Muscle of leg (tissue), 11 donors: ENCODE data around the gene INPP5F. TPM values are rescaled to one million over a fixed set of nuclear protein-coding genes. Genes with fewer than 3 reads are reported as not detected.

Experiments used
- DNase-seq: peaks from one replicate; pipeline ENCODE4 v3.0.0; 2013
- H3K27ac ChIP-seq: one replicate; pipeline ENCODE4 v1.5.1; 2013; ENCODE audit warnings: mild to moderate bottlenecking, low read length, control low read depth
- H3K27me3 ChIP-seq: one replicate; pipeline ENCODE4 v1.6.1; 2013; ENCODE audit warnings: low read length; ENCODE audit not compliant: control insufficient read depth, insufficient read depth
- H3K36me3 ChIP-seq: one replicate; pipeline ENCODE4 v1.6.1; 2013; ENCODE audit warnings: low read length; ENCODE audit not compliant: control insufficient read depth, insufficient read depth
- H3K4me1 ChIP-seq: one replicate; pipeline ENCODE4 v1.6.1; 2013; ENCODE audit warnings: low read length; ENCODE audit not compliant: control insufficient read depth, insufficient read depth
- H3K4me3 ChIP-seq: one replicate; pipeline ENCODE4 v1.5.1; 2013; ENCODE audit warnings: low read length, control low read depth
- H3K9me3 ChIP-seq: replicated peaks from 2 replicates; pipeline ENCODE4 v1.6.1; 2013; ENCODE audit warnings: low read depth, low read length; ENCODE audit not compliant: control insufficient read depth
- WGBS: methylation state at CpG from one replicate; pipeline ENCODE4 v1.1.5; 2013; ENCODE audit warnings: missing lambda C conversion rate; ENCODE audit not compliant: insufficient coverage; 5-methylcytosine and 5-hydroxymethylcytosine counted together
- polyA plus RNA-seq, 8 donors: library from polyadenylated mRNA; unstranded; fragments of 120-200 nt; gene quantifications; one replicate each; pipeline versions ENCODE4 v1.2.1 to v1.2.3, GENCODE V29; 2013; ENCODE audit warnings: inconsistent platforms in 1 of 8, low replicate concordance in 1 of 8; ENCODE audit not compliant: insufficient read length in 8 of 8, insufficient read depth in 1 of 8
- total RNA-seq: library from RNA; stranded (reverse); fragments of 120-200 nt; gene quantifications from one replicate; pipeline ENCODE4 v1.2.4, GENCODE V29; 2013

INPP5F gene
- total and polyA plus RNA-seq, 9 donors, result 13.6 to 24.9 (median 17.4) TPM

DNA sequence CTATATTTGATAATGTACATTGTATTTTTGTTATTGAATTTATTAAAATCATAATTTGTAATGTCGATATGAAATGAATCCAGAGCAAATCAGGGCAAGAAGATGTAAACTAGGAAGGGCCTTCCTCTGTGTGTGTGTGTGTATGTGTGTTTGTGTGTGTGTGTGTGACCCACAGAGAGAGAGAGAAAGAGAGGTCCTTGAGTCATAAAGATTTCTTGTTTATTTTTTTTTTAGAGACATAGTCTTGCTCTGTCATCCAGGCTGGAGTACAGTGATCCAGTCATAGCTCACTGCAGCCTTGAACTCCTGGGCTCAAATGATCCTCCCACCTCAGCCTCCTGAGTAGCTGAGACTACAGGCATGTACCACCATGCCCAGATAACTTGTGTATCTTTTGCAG is 50.7 kb downstream of the INPP5F start:
- H3K27me3 ChIP-seq, result no peaks in the 10 kb centered on the region
- H3K27ac ChIP-seq, result no peak overlapping the region
- no peak for DNase-seq
- H3K9me3 ChIP-seq, result no peaks in the 10 kb centered on the region
- 100% methylated on average over 1 of the region's 1 CpG for WGBS
- no peak overlapping the region for H3K4me3 ChIP-seq
- no peaks in the 10 kb centered on the region for H3K4me1 ChIP-seq
- H3K36me3 ChIP-seq, result no peaks in the 10 kb centered on the region

- Histone ChIP-seq H3K4me1 (no peaks in the 10 kb centered on the region), H3K9me3 (no peaks in the 10 kb centered on the region), H3K4me3 (no peak overlapping the region), H3K27ac (no peak overlapping the region), H3K36me3 (no peaks in the 10 kb centered on the region), H3K27me3 (no peaks in the 10 kb centered on the region)
- no peak for DNase-seq
- WGBS, result no CpG with 5 or more reads among the region's 3 CpGs
Observed at GRCh38 chr10:119777686-119778085, 51.8 kb downstream of the INPP5F start.

- Histone ChIP-seq H3K4me3 (no peak overlapping the region), H3K4me1 (no peaks in the 10 kb centered on the region)
- WGBS, result 100% methylated on average over 1 of the region's 7 CpGs
Observed at GRCh38 chr10:119778776-119779445, 53.1 kb downstream of the INPP5F start.

GRCh38 chr10:119780879-119781480 is 55.1 kb downstream of the INPP5F start:
- Histone ChIP-seq H3K36me3 (no peaks in the 10 kb centered on the region), H3K27me3 (no peaks in the 10 kb centered on the region), H3K9me3 (no peaks in the 10 kb centered on the region), H3K4me1 (no peaks in the 10 kb centered on the region), H3K4me3 (no peak overlapping the region), H3K27ac (no peak overlapping the region)
- DNase-seq, result no peak
- 67% methylated on average over 2 of the region's 5 CpGs for WGBS

More at GRCh38 chr10:119778776-119779445, 53.1 kb downstream of the INPP5F start:
- no peaks in the 10 kb centered on the region for H3K36me3 ChIP-seq
- no peaks in the 10 kb centered on the region for H3K9me3 ChIP-seq
- H3K27ac ChIP-seq, result no peak overlapping the region
- no peak for DNase-seq
- H3K27me3 ChIP-seq, result no peaks in the 10 kb centered on the region

GRCh38 chr10:119781498-119781897 is 55.6 kb downstream of the INPP5F start:
- H3K4me3 ChIP-seq, result no peak overlapping the region
- H3K9me3 ChIP-seq, result no peaks in the 10 kb centered on the region
- no peak overlapping the region for H3K27ac ChIP-seq
- no peaks in the 10 kb centered on the region for H3K27me3 ChIP-seq
- WGBS, result no CpG with 5 or more reads among the region's 2 CpGs
- H3K36me3 ChIP-seq, result no peaks in the 10 kb centered on the region
- H3K4me1 ChIP-seq, result no peaks in the 10 kb centered on the region
- no peak for DNase-seq

- Histone ChIP-seq H3K27ac (no peak overlapping the region), H3K4me3 (no peak overlapping the region), H3K9me3 (no peaks in the 10 kb centered on the region), H3K4me1 (peaks cover 2% of the 10 kb centered on the region), H3K27me3 (no peaks in the 10 kb centered on the region), H3K36me3 (no peaks in the 10 kb centered on the region)
- peak; percentile 26 for DNase-seq
- WGBS, result no CpG with 5 or more reads among the region's 4 CpGs
Observed at GRCh38 chr10:119782981-119783664, 57.3 kb downstream of the INPP5F start.

DNA sequence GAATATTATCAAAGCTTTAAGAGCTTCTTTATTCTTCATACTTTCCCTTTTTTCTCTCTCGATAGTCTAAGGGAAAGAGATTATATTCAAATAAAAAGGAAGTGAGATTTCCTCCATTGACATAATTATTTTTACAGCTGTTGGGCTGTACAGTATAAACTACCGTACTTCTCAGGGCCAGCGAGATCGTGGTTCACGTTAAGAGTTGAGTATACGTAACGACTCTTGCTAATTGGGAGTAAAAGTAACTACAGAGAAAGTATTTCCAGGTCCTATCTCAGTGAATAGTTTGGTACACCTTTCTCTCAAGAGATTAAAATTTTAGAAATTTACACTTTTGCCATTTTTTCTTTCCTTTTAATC is 57.8 kb downstream of the INPP5F start:
- Histone ChIP-seq H3K4me3 (no peak overlapping the region), H3K4me1 (peaks cover 2% of the 10 kb centered on the region), H3K27me3 (no peaks in the 10 kb centered on the region), H3K36me3 (no peaks in the 10 kb centered on the region), H3K27ac (no peak overlapping the region), H3K9me3 (no peaks in the 10 kb centered on the region)
- WGBS, result no CpG with 5 or more reads among the region's 7 CpGs
- DNase-seq, result peak; percentile 25

- no peaks in the 10 kb centered on the region for H3K36me3 ChIP-seq
- H3K27me3 ChIP-seq, result no peaks in the 10 kb centered on the region
- H3K4me3 ChIP-seq, result no peak overlapping the region
- peak; percentile 18 for DNase-seq
- H3K9me3 ChIP-seq, result no peaks in the 10 kb centered on the region
- H3K27ac ChIP-seq, result no peak overlapping the region
- 83% methylated on average over 2 of the region's 7 CpGs for WGBS
- H3K4me1 ChIP-seq, result peaks cover 2% of the 10 kb centered on the region
Observed at GRCh38 chr10:119784340-119785067, 58.7 kb downstream of the INPP5F start.

- Histone ChIP-seq H3K27ac (no peak overlapping the region), H3K4me3 (no peak overlapping the region), H3K27me3 (no peaks in the 10 kb centered on the region), H3K36me3 (no peaks in the 10 kb centered on the region), H3K4me1 (peaks cover 2% of the 10 kb centered on the region), H3K9me3 (no peaks in the 10 kb centered on the region)
- no CpG with 5 or more reads among the region's 5 CpGs for WGBS
- peak; percentile 67 for DNase-seq
Observed at GRCh38 chr10:119786117-119786769, 60.4 kb downstream of the INPP5F start.
